Muscle of arm (tissue), 12 donors: ENCODE measurements around the gene MORN1. TPM values are rescaled to one million over a fixed set of nuclear protein-coding genes. Genes with fewer than 3 reads are reported as not detected.

Experiments
- DNase-seq: peaks from one replicate; pipeline ENCODE4 v3.0.0-alpha.2; 2013
- polyA plus RNA-seq, 12 donors: library from polyadenylated mRNA; unstranded; fragments of 120-200 nt; gene quantifications; one replicate each; pipeline ENCODE4 v1.2.1, GENCODE V29; 2013; ENCODE audit not compliant: insufficient read length in 12 of 12

Gene MORN1
- polyA plus RNA-seq, 12 donors, result 4.4 to 9.4 (median 5.7) TPM; not detected in 1

DNA sequence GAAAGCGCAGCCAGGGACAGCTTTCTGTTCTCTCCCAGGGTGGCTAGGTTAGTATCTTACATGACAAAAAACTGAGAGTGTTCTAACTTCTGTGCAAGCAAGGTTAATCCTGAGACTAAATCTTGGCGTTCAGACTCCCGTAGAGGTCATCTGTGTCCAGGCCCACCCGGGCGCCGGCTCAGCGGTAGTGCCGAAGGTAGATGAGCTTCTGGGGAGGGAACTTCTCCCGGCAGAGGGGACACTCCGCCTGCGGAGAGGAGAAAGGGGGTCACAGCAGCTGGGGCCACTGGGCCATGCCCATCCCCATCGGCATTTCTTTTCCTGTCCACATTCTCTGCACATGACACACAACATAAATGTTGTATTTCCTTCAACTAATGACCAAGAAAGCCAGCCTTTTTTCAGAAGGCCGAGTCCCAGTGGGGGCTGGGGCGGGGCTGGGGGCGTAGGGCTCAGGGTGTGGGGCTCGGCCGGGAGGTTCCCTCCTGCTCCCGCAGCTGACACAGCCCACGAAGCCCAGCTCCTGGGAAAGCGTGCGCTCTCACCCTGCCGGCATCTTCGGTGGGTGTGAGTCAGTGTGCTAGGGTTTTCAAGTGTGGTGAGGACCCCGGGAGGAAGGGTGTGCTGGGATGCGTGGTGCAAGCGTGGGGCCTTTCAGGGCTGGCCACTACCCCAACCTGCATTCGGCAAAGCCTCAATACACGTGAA is 14.4 kb upstream of the MORN1 start:
- DNase-seq, result no peak

DNA sequence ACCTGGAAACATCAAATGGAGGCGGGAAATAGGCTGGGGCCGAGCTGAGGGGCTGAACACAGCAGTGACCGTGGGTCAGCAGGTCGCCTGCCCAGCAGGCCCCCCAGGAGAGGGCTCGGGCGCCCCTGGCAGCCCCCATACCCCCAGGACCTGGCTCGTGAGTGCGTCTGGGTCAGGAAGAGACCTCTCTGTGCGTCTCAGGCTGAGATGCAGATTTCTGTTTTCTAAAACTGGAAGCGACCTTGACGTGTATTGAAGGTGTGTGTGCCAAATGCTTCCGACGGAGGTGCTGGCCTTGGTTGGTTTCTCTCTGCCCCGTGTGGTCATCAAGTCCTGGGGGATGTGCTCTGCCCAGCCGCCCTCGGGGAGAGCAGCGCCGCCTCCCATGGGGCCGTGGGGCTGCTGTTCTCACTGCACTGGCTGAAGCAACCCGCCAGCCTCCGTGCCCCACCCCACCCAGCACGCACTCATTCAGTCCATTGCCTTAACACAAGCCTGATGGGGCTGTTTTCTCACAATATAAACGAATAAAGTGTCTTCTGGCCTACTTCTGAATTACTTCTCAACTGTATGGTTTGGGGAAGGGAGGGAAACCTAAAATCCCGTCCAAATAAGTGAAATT is 13.6 kb upstream of the MORN1 start:
- no peak for DNase-seq

DNA sequence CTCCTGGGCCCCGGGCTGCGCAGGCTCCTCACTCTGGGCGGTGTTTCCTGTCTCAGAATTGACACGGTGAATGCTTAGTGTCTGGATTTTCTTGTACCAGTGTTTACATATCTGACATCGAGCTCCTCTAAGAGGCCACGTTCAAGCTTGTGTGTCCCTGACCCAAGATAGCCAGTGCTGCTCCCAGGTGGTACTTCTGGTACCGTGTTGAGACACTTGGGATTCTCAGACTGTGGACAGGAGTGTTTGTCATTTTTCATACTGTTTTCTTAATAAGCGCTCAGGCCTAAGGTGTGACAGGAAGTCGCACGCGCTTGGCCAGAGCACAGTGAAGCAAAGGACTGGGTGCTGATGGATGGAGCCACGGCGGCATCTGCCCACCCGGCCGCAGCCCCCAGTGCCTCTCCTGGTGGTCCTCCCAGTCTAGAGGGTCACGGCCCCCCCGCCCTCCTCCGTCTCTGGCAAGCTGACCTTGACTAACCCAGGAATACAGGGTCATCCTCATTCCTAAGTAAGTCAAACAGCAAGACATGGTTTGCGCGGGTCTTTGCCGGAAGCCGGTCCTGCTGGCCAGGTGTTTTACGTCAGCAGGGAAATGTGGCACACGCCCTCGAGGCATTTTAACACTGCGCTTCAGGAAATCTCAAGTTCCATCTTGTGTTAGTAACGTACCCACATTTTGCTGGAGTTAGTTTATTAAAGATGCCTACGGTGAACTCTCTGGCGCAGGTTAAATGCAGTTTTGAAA is 13.0 kb upstream of the MORN1 start:
- no peak for DNase-seq

DNA sequence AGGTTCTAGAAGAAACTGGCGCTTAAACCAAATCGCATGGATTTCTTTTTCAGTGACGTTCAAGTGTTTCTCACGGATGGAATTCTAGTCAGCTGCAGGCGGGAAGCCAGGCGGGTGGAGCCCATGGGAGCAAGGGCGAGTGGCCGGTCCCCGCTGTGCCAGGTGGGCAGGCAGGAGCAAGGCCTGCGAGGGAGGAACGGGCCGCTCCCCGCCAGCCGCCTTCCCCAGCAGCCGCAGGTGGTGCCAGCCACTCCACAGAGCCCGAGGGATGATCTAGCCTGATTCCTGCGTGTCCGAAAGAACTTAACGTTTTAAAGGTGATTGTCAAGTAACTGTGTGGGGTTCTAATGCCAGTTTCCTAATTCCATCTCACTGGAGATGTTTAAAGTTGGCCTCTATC is 11.9 kb upstream of the MORN1 start:
- no peak for DNase-seq

DNA sequence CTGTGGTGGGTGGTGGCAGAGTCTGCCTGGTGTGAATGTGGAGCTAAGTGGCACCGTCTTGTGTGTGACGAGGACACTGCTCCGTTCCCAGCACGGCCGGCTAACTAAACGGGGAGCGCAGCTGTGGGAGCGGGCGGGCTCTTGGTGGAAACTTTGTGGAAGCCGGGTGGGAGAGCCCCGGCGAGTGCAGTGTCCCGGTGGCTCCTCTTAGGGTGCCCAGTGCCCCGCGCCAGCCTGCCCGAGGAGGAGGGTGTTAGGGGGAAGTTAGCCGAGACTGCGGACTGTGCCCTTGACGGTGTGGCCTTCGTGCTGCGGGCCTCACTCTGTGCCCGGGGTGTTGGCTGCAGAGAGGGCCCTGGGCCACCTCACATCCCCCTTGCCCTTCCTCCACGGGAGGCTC is 11.1 kb upstream of the MORN1 start:
- DNase-seq, result no peak

DNA sequence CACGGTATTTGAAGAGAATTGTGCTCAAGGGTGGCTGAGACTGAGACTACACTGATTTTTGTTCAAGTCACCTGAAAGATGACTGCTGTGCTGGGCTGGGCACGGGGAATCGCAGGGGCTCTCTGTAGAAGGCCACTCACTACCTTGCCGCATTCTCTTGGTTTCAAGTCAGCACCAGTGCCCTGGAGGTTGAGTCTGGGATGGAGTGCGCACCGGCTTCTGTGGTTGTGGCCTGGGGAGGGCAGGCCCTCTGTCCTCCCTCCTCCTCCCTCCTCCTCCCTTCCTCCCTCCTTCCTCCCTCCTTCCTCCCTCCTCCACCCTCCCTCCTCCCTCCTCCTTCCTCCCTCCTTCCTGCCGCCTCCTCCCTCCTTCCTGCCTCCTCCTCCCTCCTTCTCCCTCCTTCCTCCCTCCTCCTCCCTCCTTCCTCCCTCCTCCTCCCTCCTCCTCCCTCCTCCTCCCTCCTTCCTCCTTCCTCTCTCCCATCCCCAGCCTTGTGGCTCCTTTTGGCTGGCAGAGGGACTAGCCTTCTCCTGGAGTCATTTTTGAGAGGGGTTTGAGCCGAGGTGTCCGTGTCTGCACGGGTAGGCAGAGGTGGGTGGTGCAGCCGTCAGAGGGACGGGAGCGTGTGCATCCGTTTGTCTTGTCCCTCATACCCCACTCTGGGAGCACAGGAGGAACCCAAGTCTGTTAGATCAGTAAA is 9.7 kb upstream of the MORN1 start:
- DNase-seq, result no peak

DNA sequence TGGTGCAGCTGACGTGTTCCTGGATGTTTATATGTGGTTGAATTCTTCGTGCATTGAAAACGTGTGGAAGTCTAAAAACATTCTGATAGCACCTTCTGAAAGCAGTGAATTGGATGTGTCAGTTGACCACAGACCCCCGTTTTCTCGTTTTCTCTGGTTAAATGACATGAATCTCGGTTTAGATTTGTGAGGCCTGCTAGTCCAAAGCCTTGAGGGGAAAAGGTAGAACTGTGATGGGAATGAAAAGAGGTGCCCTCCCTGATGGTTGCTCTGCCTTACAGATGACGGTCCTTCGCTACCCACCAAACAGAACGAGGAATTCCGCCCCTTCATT is 9.2 kb upstream of the MORN1 start:
- no peak for DNase-seq

DNA sequence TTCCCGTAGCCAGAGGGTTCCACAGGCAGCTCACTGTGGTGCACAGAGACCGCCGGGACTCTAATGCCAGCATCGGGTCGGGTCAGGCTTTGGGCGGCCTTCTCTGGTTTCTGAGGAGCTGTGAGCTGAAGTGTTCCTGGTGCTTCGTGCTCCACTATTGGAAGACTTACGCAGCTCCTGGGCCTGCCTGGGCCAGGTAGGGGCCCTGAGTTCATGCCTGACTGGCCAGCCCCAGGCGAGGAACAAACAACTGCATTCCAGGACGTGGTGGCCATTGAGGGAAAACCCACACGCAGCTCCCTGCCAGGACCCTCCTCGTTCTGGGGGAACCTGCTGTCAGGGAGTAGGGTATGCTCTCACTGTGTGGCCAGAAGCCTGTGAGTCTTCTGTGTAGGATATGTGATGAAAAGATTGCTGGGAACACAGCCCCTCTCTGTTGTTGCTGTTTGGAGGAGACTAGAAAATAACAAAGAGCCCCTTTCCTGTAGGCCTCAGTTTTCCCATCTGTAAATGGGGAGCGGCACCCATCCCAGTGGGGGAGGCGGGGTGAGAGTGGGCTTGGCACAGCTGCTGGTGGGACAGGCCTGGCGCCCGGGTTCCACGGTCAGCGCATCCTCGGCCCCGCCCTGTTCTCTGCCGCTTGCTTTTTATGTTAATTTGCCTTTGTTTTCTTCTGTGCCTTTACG is 8.7 kb upstream of the MORN1 start:
- no peak for DNase-seq

DNA sequence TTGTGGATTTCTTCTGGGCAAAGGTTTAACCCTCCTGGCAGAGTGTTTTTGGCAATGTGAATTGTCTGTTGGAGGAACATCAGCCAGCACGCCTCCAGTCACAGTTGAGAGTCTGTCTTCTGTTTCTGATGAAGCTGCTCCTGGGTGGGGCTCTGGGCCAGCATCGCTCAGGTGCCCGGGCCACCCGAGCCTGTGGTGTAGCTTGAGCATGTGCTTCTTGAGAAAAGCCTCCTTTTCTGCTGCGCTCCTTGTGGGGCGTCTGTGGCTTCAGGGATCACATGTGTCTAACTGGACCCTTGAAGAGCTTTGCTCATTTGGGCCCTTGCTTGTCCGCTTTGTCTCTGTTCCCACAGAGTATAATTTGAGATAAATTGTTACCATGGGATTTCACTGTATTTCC is 7.5 kb upstream of the MORN1 start:
- no peak for DNase-seq

DNA sequence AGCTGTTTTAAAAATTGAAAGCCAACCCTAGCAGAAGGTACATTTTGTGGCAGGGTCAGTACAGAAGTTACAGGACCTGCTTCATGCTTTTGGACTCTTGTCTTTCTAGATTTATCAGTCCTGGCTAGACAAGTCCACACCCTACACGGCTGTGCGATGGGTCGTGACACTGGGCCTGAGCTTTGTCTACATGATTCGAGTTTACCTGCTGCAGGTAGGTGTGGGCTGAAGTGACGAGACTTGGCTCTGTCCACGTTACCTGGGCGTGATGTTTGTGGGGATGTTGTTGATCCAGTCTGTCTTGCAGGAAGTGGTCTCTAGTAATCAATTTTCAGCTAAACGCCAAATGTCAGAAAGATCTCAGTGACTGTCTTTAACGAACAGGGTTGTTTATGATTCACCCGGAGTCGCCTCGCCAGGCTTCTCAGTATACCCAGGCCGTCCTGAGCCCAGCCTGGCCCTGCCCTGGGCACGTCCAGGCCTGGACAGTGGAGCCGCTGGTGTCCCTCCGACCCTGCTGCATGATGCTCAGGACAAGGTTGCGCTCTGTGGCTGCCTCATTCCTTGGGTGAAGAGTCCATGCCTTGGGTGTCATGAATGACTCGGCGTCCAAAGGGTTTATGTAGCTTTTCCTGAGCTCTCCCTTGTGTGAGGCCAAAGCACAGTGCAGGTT is 5.8 kb upstream of the MORN1 start:
- DNase-seq, result no peak

DNA sequence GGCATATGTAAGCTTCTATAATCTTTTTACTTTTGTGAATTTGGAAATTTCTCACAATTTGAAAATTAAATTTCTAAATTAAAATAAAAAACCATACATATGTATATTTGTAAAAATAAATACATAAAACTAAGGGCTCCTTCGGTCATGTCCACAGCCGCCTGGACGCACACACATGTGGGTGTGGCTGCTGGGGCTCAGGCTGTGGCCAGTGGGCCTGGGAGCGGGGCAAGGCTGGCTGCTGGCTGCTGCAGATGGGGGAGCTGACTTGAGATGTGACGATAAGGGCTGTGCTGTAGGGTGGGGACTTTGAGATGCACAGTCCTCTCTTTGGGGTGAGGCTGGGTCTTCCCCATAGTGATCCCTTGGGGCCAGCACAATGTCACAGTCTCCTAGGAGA is 5.1 kb upstream of the MORN1 start:
- no peak for DNase-seq

DNA sequence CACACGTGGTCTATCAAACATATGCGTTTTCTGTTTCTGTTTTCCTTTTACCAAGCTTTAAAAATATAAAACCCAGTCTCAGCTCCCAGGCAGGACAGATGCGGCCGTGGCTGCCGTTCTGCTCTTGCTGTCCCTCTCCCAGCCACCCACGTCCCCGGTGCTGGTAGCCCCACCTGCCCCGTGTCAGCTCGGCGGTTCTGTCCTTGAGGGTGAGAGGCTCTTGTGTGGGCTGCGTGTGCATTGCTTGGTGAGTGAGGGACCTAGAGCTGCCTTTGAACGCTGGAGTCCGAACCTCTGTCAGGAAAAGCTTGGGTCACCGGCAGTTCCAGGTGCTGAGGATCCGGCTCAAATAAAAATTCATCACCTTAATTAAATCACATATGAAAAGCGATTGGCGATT is 4.7 kb upstream of the MORN1 start:
- DNase-seq, result no peak

DNA sequence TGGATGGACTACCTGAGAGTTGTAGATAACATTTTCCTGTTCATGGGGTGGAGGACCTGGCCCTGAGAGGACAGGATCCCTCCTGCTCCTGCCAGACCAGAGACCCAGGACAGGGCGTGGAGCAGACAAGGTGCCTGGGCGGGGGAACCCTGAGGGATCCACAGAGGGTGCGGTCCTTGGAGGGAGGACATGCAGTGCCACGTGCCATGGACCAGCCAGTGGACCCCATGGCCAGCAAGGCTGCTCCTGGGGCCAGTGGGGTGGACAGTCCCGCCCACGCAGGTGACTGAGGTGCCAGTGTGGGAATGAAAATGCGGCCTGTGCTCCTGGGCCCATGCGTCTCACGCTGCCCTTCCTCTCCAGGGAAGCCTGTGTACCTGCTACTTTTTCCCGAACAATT is 3.9 kb upstream of the MORN1 start:
- no peak for DNase-seq

DNA sequence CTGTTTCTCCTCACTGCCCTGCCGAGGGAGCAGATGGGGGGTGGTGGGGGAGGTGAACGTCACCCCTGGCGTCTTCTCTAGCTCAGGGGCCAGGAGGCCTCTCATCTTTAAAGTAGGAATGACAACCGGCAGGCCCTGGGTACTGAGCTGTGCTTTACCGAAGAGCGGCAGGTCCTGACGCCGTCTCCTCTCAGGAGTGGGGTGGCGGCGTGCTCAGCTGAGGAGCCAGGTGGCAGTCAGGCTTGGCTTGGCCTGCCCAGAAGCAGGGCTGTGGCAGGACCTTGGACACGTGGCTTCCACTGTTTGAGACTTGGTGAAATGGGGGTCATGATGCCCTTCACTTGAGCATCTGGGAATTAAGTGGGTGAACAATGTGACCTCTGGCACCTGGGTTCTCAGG is 3.4 kb upstream of the MORN1 start:
- DNase-seq, result no peak

DNA sequence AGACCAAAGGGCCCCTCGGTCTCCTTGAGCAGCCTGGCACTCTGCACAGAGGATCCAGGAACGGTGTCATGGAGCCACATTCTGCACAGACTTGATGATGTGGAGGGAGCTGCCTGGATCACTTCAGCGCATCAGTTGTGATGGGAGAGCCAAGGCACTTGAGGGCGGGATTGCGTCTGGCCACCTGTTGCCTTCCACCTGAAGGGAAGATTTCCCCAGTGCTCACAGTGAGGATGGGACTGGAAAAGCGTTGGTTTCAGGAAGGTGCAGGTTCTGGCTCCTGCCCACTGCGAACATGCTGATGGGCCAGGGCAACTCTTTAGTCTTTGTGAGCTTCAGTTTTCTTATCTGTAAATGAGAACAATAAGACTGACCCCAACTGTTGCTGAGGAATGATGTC is 2.9 kb upstream of the MORN1 start:
- DNase-seq, result no peak

DNA sequence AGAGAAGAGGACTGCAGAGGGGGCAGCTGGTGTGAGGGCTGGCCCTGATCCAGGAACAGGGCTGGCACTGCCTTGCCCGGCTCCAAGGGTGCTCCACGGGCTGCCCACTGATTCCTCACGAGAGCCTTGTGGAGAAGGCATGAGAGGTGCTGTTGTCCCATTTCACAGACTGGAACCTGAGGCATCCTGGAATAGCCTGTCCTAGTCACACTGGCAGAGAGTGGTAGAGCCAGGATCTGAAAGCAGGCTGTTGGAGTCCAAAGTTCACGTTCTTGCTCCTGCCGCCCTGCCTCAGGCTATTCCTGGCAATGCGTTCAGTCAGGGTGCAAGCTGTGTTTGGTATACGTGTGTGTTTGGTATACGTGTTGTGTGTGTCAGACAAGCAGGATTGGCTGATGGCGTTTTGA is 2.1 kb upstream of the MORN1 start:
- DNase-seq, result no peak

DNA sequence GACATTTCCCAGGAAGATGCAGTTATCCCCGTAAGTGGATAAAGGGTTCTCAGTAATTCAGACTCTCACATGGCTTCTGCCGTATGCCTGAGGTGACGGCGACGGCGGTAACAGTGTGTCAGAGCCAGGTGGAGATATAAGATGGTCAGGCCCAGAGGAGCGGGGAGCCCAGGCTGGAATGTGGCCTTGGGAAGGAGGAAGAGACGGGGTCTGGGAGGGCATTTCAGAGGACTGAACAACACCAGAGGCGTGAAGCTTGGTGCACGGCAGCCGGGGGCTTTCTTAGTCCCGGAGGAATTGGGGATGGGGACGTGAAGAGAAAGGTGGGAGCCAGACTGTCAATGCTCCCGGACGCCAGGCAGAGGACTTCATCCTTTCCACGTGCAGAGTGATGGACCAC is 1.3 kb upstream of the MORN1 start:
- no peak for DNase-seq

DNA sequence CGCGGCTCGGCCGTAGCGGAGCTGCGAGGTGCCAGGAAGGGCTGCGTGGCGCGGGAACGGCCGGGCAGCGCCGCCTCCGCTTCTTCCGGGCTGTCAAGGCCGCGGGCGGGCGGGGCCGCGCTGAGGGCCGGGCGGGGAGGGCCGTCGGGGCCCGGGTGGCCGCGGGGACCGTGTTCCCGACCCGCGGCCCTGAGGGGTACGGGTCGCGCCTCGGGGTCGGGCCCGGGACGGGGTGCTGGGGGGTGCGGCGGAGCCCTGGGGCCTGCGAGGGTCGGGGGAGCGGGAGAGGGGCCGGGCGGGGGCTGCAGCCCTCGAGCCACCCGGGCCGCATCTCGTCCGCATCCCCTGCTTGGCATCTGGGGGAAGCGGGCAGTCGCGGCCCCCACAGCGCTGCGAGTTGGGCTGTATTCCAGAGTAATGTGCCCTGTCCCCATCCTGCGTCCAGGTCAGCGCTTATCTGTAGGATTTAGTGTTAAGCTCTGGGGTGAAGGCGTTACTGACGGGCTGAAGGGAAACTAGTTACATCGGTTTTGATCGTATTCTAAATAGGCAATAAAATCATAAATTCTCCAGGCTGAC is 666 bp upstream of the MORN1 start:
- DNase-seq, result no peak

DNA sequence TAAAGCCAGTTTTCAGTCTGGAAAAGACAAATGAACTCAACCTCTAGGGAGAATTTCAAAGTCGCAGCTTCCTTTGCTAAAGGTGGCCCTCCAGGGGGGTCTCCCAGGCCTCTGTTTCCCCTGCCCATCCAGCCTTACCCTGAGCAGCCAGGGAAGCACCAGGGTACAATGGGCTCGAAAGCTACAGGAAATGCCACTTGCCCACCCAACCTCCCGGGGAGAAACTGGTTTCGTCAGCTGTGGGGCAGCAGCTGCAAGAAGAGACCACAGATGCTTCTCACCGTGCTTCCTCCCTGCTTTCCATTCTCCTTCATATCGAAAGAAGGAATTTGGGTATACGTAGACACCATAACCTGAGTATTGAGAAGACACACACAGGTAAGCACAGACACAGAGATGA is 1.7 kb downstream of the MORN1 start:
- DNase-seq, result no peak

DNA sequence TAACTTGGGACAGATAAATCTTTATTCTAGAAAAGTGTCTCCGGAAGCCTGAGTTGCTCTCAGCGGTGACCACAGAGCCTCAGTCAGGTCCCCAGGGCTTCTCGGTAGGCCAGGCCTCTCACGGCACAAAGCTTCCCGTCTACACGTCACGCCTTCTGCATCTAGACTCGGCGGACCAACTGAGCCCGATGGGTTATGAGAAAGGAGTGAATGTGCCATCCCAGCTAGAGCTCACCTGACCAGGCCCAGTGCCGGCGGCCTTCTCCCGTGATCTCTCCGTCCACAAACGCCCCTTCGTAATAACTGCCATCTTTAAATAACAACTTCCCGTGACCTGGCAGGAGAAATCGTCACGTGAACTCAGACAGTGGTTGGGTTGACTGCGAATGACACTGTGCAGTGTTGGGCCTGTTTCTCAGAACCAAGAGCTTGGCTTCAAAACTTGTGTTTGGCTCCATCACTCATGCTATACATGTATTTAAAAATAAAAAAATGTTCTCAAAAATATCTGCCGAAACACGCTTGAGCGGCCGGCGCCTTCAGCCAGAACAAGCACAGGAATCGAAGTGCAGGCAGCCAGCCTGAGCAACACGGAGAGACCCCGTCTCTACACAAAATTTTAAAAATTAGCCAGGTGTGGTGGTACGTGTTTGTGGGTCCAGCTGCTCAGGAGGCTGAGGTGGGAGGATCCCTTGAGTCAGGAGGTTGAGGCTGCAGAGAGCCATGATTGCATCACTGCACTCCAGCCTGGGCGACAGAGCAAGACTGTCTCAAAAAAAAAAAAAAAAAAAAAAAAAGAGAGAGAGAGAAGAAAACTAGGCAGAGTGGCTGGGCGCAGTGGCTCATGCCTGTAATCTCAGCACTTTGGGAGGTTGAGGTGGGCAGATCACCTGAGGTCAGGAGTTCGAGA is 3.1 kb downstream of the MORN1 start:
- DNase-seq, result no peak
